HCT116 (cell line): ENCODE measurements around the gene LRRC7. TPM values are rescaled to one million over a fixed set of nuclear protein-coding genes. Genes with fewer than 3 reads are reported as not detected.

Experiments
- ATAC-seq: fragments of 200-7000 bp; cut with Tn5 transposase; 2 replicates; pipeline ENCODE4 v1.9.1; 2020; ENCODE audit warnings: mild to moderate bottlenecking, moderate library complexity
- BruUV-seq: library from RNA; stranded (reverse); fragments of 400-500 nt; replicated peaks from 2 replicates; lab custom pipeline; 2021; lab: Mats Ljungman, UMichigan
- CTCF ChIA-PET: fragments of 300-600 bp; sonication (Branson Sonifier 250); formaldehyde crosslinking; loops from one replicate; lab custom pipeline; 2021; ENCODE audit warnings: antibody characterized with exemption; lab: Charles Lee
- POLR2A ChIA-PET: fragments of 300-600, 350-600 bp; sonication (Branson Sonifier 250); formaldehyde crosslinking; loops from one replicate; lab custom pipeline; 2021; ENCODE audit warnings: antibody characterized with exemption; lab: Charles Lee
- RAD21 ChIA-PET, 2 experiments: fragments of 300-600 bp; sonication (Branson Sonifier 250); formaldehyde crosslinking; loops; one replicate each; lab custom pipeline; 2023; ENCODE audit warnings: low total read pairs in 2 of 2; ENCODE audit not compliant: uncharacterized antibody in 2 of 2, unreplicated experiment in 2 of 2, low non-redundant PET in 1 of 2; lab: Charles Lee
- DNase-seq: peaks from one replicate; pipeline ENCODE4 v3.0.0-alpha.2; 2010; ENCODE audit warnings: low read depth, low spot score
- H2AFZ ChIP-seq: fragments of 200-600 bp; shearing (Covaris generic), sonication (generic); 2 replicates; pipeline ENCODE4 v1.6.1; 2017; ENCODE audit warnings: low read depth, mixed run types, mixed read lengths, antibody characterized with exemption, low read length; ENCODE audit not compliant: poor library complexity, severe bottlenecking
- H3K27ac ChIP-seq: 2 replicates; pipeline ENCODE4 v1.5.1; 2012; ENCODE audit warnings: low read depth, low read length
- H3K27me3 ChIP-seq: fragments of 200-600 bp; sonication (generic); 2 replicates; pipeline ENCODE4 v1.6.1; 2016; ENCODE audit warnings: mixed run types, low read length, mixed read lengths; ENCODE audit not compliant: insufficient read depth
- H3K36me3 ChIP-seq, 2 experiments: fragments of 200-500 bp in 1 of 2; fragments of 200-600 bp in 1 of 2; sonication (Bioruptor generic) in 1 of 2; sonication (generic) in 1 of 2; 2 replicates each; pipeline versions ENCODE4 v1.5.1 to v1.6.1; 2014 to 2016; ENCODE audit warnings: low read length in 2 of 2, inconsistent platforms in 1 of 2, mixed read lengths in 1 of 2, mixed run types in 1 of 2; ENCODE audit not compliant: insufficient read depth in 2 of 2, control insufficient read depth in 1 of 2
- H3K4me1 ChIP-seq, 2 experiments: fragments of 200-600 bp in 1 of 2; sonication (generic) in 1 of 2; 2 replicates each; pipeline versions ENCODE4 v1.5.1 to v1.6.1; 2012 to 2017; ENCODE audit warnings: low read length in 2 of 2, inconsistent platforms in 1 of 2, mild to moderate bottlenecking in 1 of 2, mixed read lengths in 1 of 2, mixed run types in 1 of 2, moderate library complexity in 1 of 2; ENCODE audit not compliant: insufficient read depth in 2 of 2, control insufficient read depth in 1 of 2
- H3K4me2 ChIP-seq: fragments of 200-600 bp; sonication (generic); 2 replicates; pipeline ENCODE4 v1.6.1; 2017; ENCODE audit warnings: mixed run types, low read length, mixed read lengths
- H3K4me3 ChIP-seq, 2 experiments: fragments of 200-600 bp in 1 of 2; sonication (generic) in 1 of 2; replicated peaks in 1 of 2; 2 replicates each; pipeline ENCODE4 v1.5.1; 2011 to 2016; ENCODE audit warnings: low read length in 2 of 2, control low read depth in 1 of 2, low read depth in 1 of 2, mild to moderate bottlenecking in 1 of 2, mixed read lengths in 1 of 2, mixed run types in 1 of 2
- H3K79me2 ChIP-seq: fragments of 200-600 bp; sonication (generic); 2 replicates; pipeline ENCODE4 v1.6.1; 2017; ENCODE audit warnings: mild to moderate bottlenecking, mixed run types, low read length, moderate library complexity, mixed read lengths; ENCODE audit not compliant: insufficient read depth
- H3K9ac ChIP-seq: fragments of 200-600 bp; sonication (generic); 2 replicates; pipeline ENCODE4 v1.6.1; 2016; ENCODE audit warnings: low read length, mixed read lengths
- H3K9me2 ChIP-seq: fragments of 200-600 bp; sonication (generic), shearing (Covaris generic); 2 replicates; pipeline ENCODE4 v1.6.1; 2017; ENCODE audit warnings: mixed run types, mild to moderate bottlenecking, moderate library complexity; ENCODE audit not compliant: insufficient read depth
- H3K9me3 ChIP-seq, 2 experiments: fragments of 200-500 bp in 1 of 2; fragments of 200-600 bp in 1 of 2; sonication (Bioruptor generic) in 1 of 2; sonication (generic) in 1 of 2; 2 replicates each; pipeline ENCODE4 v1.6.1; 2014 to 2017; ENCODE audit warnings: low read length in 2 of 2, mixed read lengths in 2 of 2, inconsistent platforms in 1 of 2, low read depth in 1 of 2, mild to moderate bottlenecking in 1 of 2, mixed run types in 1 of 2, moderate library complexity in 1 of 2; ENCODE audit not compliant: control insufficient read depth in 1 of 2, insufficient read depth in 1 of 2
- H4K20me1 ChIP-seq: fragments of 200-600 bp; sonication (generic), shearing (Covaris generic); 2 replicates; pipeline ENCODE4 v1.6.1; 2017; ENCODE audit warnings: mixed run types, mild to moderate bottlenecking, moderate library complexity; ENCODE audit not compliant: insufficient read depth
- CBX3 ChIP-seq: IDR thresholded peaks from 2 replicates; pipeline ENCODE4 v1.6.1; 2012; ENCODE audit warnings: low read depth
- CEBPB ChIP-seq: IDR thresholded peaks from 2 replicates; pipeline ENCODE4 v1.6.1; 2012; ENCODE audit warnings: low read depth
- CTCF ChIP-seq, 3 experiments: fragments of 200-600 bp in 1 of 3; sonication (generic) in 1 of 3; IDR thresholded peaks in 2 of 3; conservative IDR thresholded peaks in 1 of 3; 2 replicates each; pipeline ENCODE4 v1.5.1; 2012 to 2017; ENCODE audit warnings: low read depth in 2 of 3, low read length in 2 of 3, antibody characterized with exemption in 1 of 3, borderline replicate concordance in 1 of 3, control low read depth in 1 of 3, mild to moderate bottlenecking in 1 of 3, mixed read lengths in 1 of 3, mixed run types in 1 of 3, moderate library complexity in 1 of 3; ENCODE audit not compliant: insufficient read depth in 1 of 3
- EGR1 ChIP-seq: IDR thresholded peaks from 2 replicates; pipeline ENCODE4 v1.6.1; 2012; ENCODE audit warnings: low read depth
- ELF1 ChIP-seq: IDR thresholded peaks from 2 replicates; pipeline ENCODE4 v1.6.1; 2012; ENCODE audit warnings: low read depth, borderline replicate concordance
- EZH2 ChIP-seq: fragments of 200-600 bp; sonication (generic); IDR thresholded peaks from 2 replicates; pipeline ENCODE4 v1.6.1; 2017; ENCODE audit warnings: antibody characterized with exemption, mixed run types
- EZH2phosphoT487 ChIP-seq: fragments of 200-600 bp; IDR thresholded peaks from 2 replicates; pipeline ENCODE4 v1.6.1; 2018; ENCODE audit warnings: antibody characterized with exemption, borderline replicate concordance
- JUND ChIP-seq: IDR thresholded peaks from 2 replicates; pipeline ENCODE4 v1.6.1; 2012
- POLR2A ChIP-seq: IDR thresholded peaks from 2 replicates; pipeline ENCODE4 v1.7.0; 2011; ENCODE audit warnings: borderline replicate concordance; ENCODE audit not compliant: insufficient read depth, insufficient read length; ENCODE audit errors: extremely low read depth
- POLR2AphosphoS5 ChIP-seq: IDR thresholded peaks from 2 replicates; pipeline ENCODE4 v1.6.1; 2011; ENCODE audit warnings: mild to moderate bottlenecking, low read depth, low read length, moderate library complexity
- SIN3A ChIP-seq: IDR thresholded peaks from 2 replicates; pipeline ENCODE4 v1.6.1; 2012; ENCODE audit warnings: low read depth
- SP1 ChIP-seq: IDR thresholded peaks from 2 replicates; pipeline ENCODE4 v1.6.1; 2012; ENCODE audit warnings: low read depth
- SRF ChIP-seq: IDR thresholded peaks from 2 replicates; pipeline ENCODE4 v1.6.1; 2012; ENCODE audit warnings: low read depth
- YY1 ChIP-seq: IDR thresholded peaks from 2 replicates; pipeline ENCODE4 v1.6.1; 2011; ENCODE audit warnings: low read length, low read depth, moderate library complexity, mild to moderate bottlenecking; ENCODE audit not compliant: insufficient replicate concordance; ENCODE audit errors: extremely low read depth
- ZBTB33 ChIP-seq: IDR thresholded peaks from 2 replicates; pipeline ENCODE4 v1.6.1; 2011; ENCODE audit warnings: mild to moderate bottlenecking, low read length, moderate library complexity; ENCODE audit not compliant: insufficient replicate concordance; ENCODE audit errors: extremely low read depth
- ZNF274 ChIP-seq: fragments of 200-500 bp; sonication (Bioruptor generic); IDR thresholded peaks from 2 replicates; pipeline ENCODE4 v1.6.1; 2014; ENCODE audit warnings: mild to moderate bottlenecking, low read depth, low read length, inconsistent platforms
- intact Hi-C: fragments of 100-400 bp; cut with micrococcal nuclease; formaldehyde crosslinking; loops from 2 replicates; pipeline ENCODE4 v1.10.0; 2022
- total RNA-seq: library from RNA; stranded (reverse); gene quantifications from one replicate; pipeline ENCODE4 v1.2.1, GENCODE V29; 2021; ENCODE audit not compliant: unreplicated experiment
- TF ChIP-seq, protein P1 (sequence below): IDR thresholded peaks from 2 replicates; pipeline ENCODE4 v1.6.1; 2012; ENCODE audit warnings: low read depth
- TF ChIP-seq, protein P2 (sequence below): IDR thresholded peaks from 2 replicates; pipeline ENCODE4 v1.6.1; 2012
- TF ChIP-seq, protein P3 (sequence below): IDR thresholded peaks from 2 replicates; pipeline ENCODE4 v1.6.1; 2012

Gene LRRC7
- total RNA-seq, 1 experiment from 2014 or later, result not detected

DNA sequence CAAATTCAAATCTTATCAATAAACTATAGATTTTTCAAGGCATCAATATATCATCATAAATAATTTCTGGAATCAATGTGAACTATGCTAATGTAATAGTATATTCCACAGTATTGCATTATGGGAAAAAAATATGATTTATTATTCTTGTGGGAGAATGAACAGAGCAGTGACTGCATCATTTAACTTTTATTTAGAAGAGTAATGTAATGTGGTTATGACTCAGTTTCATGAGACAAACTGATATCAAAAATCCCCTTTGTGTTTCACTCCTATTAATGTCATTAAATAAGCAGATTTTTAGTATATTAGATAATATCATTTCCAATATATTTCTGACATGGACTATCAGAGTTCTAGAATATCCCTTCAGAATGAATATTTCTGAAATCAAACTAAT, 450.0 kb downstream of the LRRC7 start:
- 0 out of 2 replicates have a peak, but pooled peaks cover 3% of the 10 kb centered on the region for H3K27me3 ChIP-seq
- no TSS peak for BruUV-seq
- TF ChIP-seq EZH2phosphoT487 (no peak), SRF (no peak), CEBPB (no peak), JUND (no peak), ZNF274 (no peak), EZH2 (no peak), POLR2AphosphoS5 (no peak), ZBTB33 (no peak), CBX3 (no peak), SP1 (no peak), CTCF (IDR thresholded peaks at IDR 0.05 in 2 of 3, conservative IDR thresholded peaks at IDR 0.05 in 1 of 3; ENCODE audit: borderline replicate concordance in 1 of 3, insufficient read depth in 1 of 3, low read depth in 2 of 3, low read length in 2 of 3) (no peak), ELF1 (no peak), POLR2A (no peak), EGR1 (no peak), SIN3A (no peak), YY1 (no peak)
- TF ChIP-seq, protein P1, sequence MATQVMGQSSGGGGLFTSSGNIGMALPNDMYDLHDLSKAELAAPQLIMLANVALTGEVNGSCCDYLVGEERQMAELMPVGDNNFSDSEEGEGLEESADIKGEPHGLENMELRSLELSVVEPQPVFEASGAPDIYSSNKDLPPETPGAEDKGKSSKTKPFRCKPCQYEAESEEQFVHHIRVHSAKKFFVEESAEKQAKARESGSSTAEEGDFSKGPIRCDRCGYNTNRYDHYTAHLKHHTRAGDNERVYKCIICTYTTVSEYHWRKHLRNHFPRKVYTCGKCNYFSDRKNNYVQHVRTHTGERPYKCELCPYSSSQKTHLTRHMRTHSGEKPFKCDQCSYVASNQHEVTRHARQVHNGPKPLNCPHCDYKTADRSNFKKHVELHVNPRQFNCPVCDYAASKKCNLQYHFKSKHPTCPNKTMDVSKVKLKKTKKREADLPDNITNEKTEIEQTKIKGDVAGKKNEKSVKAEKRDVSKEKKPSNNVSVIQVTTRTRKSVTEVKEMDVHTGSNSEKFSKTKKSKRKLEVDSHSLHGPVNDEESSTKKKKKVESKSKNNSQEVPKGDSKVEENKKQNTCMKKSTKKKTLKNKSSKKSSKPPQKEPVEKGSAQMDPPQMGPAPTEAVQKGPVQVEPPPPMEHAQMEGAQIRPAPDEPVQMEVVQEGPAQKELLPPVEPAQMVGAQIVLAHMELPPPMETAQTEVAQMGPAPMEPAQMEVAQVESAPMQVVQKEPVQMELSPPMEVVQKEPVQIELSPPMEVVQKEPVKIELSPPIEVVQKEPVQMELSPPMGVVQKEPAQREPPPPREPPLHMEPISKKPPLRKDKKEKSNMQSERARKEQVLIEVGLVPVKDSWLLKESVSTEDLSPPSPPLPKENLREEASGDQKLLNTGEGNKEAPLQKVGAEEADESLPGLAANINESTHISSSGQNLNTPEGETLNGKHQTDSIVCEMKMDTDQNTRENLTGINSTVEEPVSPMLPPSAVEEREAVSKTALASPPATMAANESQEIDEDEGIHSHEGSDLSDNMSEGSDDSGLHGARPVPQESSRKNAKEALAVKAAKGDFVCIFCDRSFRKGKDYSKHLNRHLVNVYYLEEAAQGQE, result no peak
- TF ChIP-seq, protein P2, sequence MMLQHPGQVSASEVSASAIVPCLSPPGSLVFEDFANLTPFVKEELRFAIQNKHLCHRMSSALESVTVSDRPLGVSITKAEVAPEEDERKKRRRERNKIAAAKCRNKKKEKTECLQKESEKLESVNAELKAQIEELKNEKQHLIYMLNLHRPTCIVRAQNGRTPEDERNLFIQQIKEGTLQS, result no peak
- TF ChIP-seq, protein P3, sequence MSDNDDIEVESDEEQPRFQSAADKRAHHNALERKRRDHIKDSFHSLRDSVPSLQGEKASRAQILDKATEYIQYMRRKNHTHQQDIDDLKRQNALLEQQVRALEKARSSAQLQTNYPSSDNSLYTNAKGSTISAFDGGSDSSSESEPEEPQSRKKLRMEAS, result no peak
- no peaks in the 10 kb centered on the region for H3K79me2 ChIP-seq
- no peaks in the 10 kb centered on the region for H3K9me3 ChIP-seq
- no peaks in the 10 kb centered on the region for H4K20me1 ChIP-seq
- ATAC-seq (no peak), DNase-seq (no peak)
- ChIA-PET CTCF (no interaction called here), POLR2A (no interaction called here), RAD21 (no interaction called here)
- H3K36me3 ChIP-seq, result no peaks in the 10 kb centered on the region
- no peaks in the 10 kb centered on the region for H3K9me2 ChIP-seq
- H2AFZ ChIP-seq, result no peak overlapping the region
- intact Hi-C loops, result no loop called here
- H3K9ac ChIP-seq, result no peak overlapping the region
- H3K4me1 ChIP-seq, result no peaks in the 10 kb centered on the region
- no peak overlapping the region for H3K27ac ChIP-seq
- no peak overlapping the region for H3K4me2 ChIP-seq
- no peak overlapping the region for H3K4me3 ChIP-seq
